ENCODE measurements around the gene CD59.
"Not testable (repeated sequence)": the region's sequence is repeated elsewhere in the genome, so short reads cannot be mapped to it uniquely, and the experiment has no call there.

CD59 gene

GRCh38 chr11:33664827-33665226, 71.4 kb downstream of the CD59 start:
- peaks cover 0 to 6% (median 0%) of the 10 kb centered on the region in 5 experiments for H3K27me3 ChIP-seq (replicated peaks in 2 of 5; ENCODE audit: control insufficient read depth in 4 of 5, insufficient read depth in 5 of 5, low read length in 4 of 5)
- CTCF ChIA-PET = no interaction called here
- no peak overlapping the region for H3K27ac ChIP-seq (ENCODE audit: insufficient read depth in 1 of 2, low read depth in 1 of 2, low read length in 2 of 2, poor library complexity in 1 of 2, severe bottlenecking in 2 of 2)
- POLR2A ChIA-PET = no interaction called here
- no peaks in the 10 kb centered on the region for H3K9me3 ChIP-seq (ENCODE audit: control extremely low read depth in 1 of 5, control insufficient read depth in 4 of 5, insufficient read depth in 2 of 5, low read depth in 1 of 5, low read length in 4 of 5)
- no peaks in the 10 kb centered on the region for H3K36me3 ChIP-seq (ENCODE audit: control insufficient read depth in 4 of 4, insufficient read depth in 4 of 4, low read length in 3 of 4)
- no peak for DNase-seq
- no peak overlapping the region for H3K4me3 ChIP-seq (ENCODE audit: control insufficient read depth in 1 of 7, extremely low read depth in 1 of 7, insufficient read depth in 4 of 7, low read depth in 2 of 7, low read length in 6 of 7)
- 100% methylated on average over 2 of the region's 4 CpGs for WGBS (ENCODE audit: insufficient coverage)
- H3K4me1 ChIP-seq (ENCODE audit: control extremely low read depth in 1 of 4, control insufficient read depth in 4 of 4, insufficient read depth in 4 of 4, low read length in 3 of 4) = no peaks in the 10 kb centered on the region

GRCh38 chr11:33664166-33664565, 72.1 kb downstream of the CD59 start:
- DNase-seq = no peak
- Histone ChIP-seq H3K27me3 (replicated peaks in 2 of 5; ENCODE audit: control insufficient read depth in 4 of 5, insufficient read depth in 5 of 5, low read length in 4 of 5) (peaks cover 0 to 6% (median 0%) of the 10 kb centered on the region in 5 experiments), H3K9me3 (ENCODE audit: control extremely low read depth in 1 of 5, control insufficient read depth in 4 of 5, insufficient read depth in 2 of 5, low read depth in 1 of 5, low read length in 4 of 5) (no peaks in the 10 kb centered on the region), H3K4me3 (ENCODE audit: control insufficient read depth in 1 of 7, extremely low read depth in 1 of 7, insufficient read depth in 4 of 7, low read depth in 2 of 7, low read length in 6 of 7) (no peak overlapping the region), H3K36me3 (ENCODE audit: control insufficient read depth in 4 of 4, insufficient read depth in 4 of 4, low read length in 3 of 4) (no peaks in the 10 kb centered on the region), H3K27ac (ENCODE audit: insufficient read depth in 1 of 2, low read depth in 1 of 2, low read length in 2 of 2, poor library complexity in 1 of 2, severe bottlenecking in 2 of 2) (no peak overlapping the region), H3K4me1 (ENCODE audit: control extremely low read depth in 1 of 4, control insufficient read depth in 4 of 4, insufficient read depth in 4 of 4, low read length in 3 of 4) (no peaks in the 10 kb centered on the region)
- ChIA-PET CTCF (no interaction called here), POLR2A (no interaction called here)
- WGBS (ENCODE audit: insufficient coverage) = 100% methylated on average over 4 of the region's 6 CpGs

GRCh38 chr11:33663121-33663520, 73.1 kb downstream of the CD59 start:
- Histone ChIP-seq H3K36me3 (ENCODE audit: control insufficient read depth in 4 of 4, insufficient read depth in 4 of 4, low read length in 3 of 4) (no peaks in the 10 kb centered on the region), H3K27ac (ENCODE audit: insufficient read depth in 1 of 2, low read depth in 1 of 2, low read length in 2 of 2, poor library complexity in 1 of 2, severe bottlenecking in 2 of 2) (no peak overlapping the region), H3K27me3 (replicated peaks in 2 of 5; ENCODE audit: control insufficient read depth in 4 of 5, insufficient read depth in 5 of 5, low read length in 4 of 5) (peaks cover 0 to 6% (median 0%) of the 10 kb centered on the region in 5 experiments), H3K9me3 (ENCODE audit: control extremely low read depth in 1 of 5, control insufficient read depth in 4 of 5, insufficient read depth in 2 of 5, low read depth in 1 of 5, low read length in 4 of 5) (no peaks in the 10 kb centered on the region), H3K4me3 (ENCODE audit: control insufficient read depth in 1 of 7, extremely low read depth in 1 of 7, insufficient read depth in 4 of 7, low read depth in 2 of 7, low read length in 6 of 7) (no peak overlapping the region), H3K4me1 (ENCODE audit: control extremely low read depth in 1 of 4, control insufficient read depth in 4 of 4, insufficient read depth in 4 of 4, low read length in 3 of 4) (no peaks in the 10 kb centered on the region)
- POLR2A ChIA-PET = no interaction called here
- no peak for DNase-seq
- CTCF ChIA-PET = no interaction called here

- H3K27me3 ChIP-seq (replicated peaks in 2 of 5; ENCODE audit: control insufficient read depth in 4 of 5, insufficient read depth in 5 of 5, low read length in 4 of 5); DNase-seq; H3K4me3 ChIP-seq (ENCODE audit: control insufficient read depth in 1 of 7, extremely low read depth in 1 of 7, insufficient read depth in 4 of 7, low read depth in 2 of 7, low read length in 6 of 7); H3K36me3 ChIP-seq (ENCODE audit: control insufficient read depth in 4 of 4, insufficient read depth in 4 of 4, low read length in 3 of 4); H3K9me3 ChIP-seq (ENCODE audit: control extremely low read depth in 1 of 5, control insufficient read depth in 4 of 5, insufficient read depth in 2 of 5, low read depth in 1 of 5, low read length in 4 of 5); H3K27ac ChIP-seq (ENCODE audit: insufficient read depth in 1 of 2, low read depth in 1 of 2, low read length in 2 of 2, poor library complexity in 1 of 2, severe bottlenecking in 2 of 2); H3K4me1 ChIP-seq (ENCODE audit: control extremely low read depth in 1 of 4, control insufficient read depth in 4 of 4, insufficient read depth in 4 of 4, low read length in 3 of 4); POLR2A ChIA-PET: not testable (repeated sequence)
- CTCF ChIA-PET = interaction anchor here (1.1 kb wide), 1 partner anchor 9 kb away, joined by 3 read pairs; no protein-coding TSS in a partner anchor
- 98% methylated on average over 5 of the region's 7 CpGs for WGBS (ENCODE audit: insufficient coverage)
Observed at GRCh38 chr11:33661526-33661925, 74.7 kb downstream of the CD59 start.

GRCh38 chr11:33660962-33661361, 75.3 kb downstream of the CD59 start:
- no CpG with 5 or more reads among the region's 4 CpGs for WGBS (ENCODE audit: insufficient coverage)
- CTCF ChIA-PET = interaction anchor here (1.1 kb wide), 1 partner anchor 9 kb away, joined by 3 read pairs; no protein-coding TSS in a partner anchor
- POLR2A ChIA-PET = no interaction called here

GRCh38 chr11:33659370-33660139, 76.7 kb downstream of the CD59 start:
- no peak overlapping the region for H3K27ac ChIP-seq (ENCODE audit: insufficient read depth in 1 of 2, low read depth in 1 of 2, low read length in 2 of 2, poor library complexity in 1 of 2, severe bottlenecking in 2 of 2)
- H3K4me3 ChIP-seq (ENCODE audit: control insufficient read depth in 1 of 7, extremely low read depth in 1 of 7, insufficient read depth in 4 of 7, low read depth in 2 of 7, low read length in 6 of 7) = no peak overlapping the region
- H3K4me1 ChIP-seq (ENCODE audit: control extremely low read depth in 1 of 4, control insufficient read depth in 4 of 4, insufficient read depth in 4 of 4, low read length in 3 of 4) = no peaks in the 10 kb centered on the region
- no peaks in the 10 kb centered on the region for H3K36me3 ChIP-seq (ENCODE audit: control insufficient read depth in 4 of 4, insufficient read depth in 4 of 4, low read length in 3 of 4)
- POLR2A ChIA-PET = no interaction called here
- CTCF ChIA-PET = no interaction called here
- 90% methylated on average over 4 of the region's 5 CpGs for WGBS (ENCODE audit: insufficient coverage)
- H3K27me3 ChIP-seq (replicated peaks in 2 of 5; ENCODE audit: control insufficient read depth in 4 of 5, insufficient read depth in 5 of 5, low read length in 4 of 5) = peaks cover 0 to 8% (median 0%) of the 10 kb centered on the region in 5 experiments
- DNase-seq = no peak
- no peaks in the 10 kb centered on the region for H3K9me3 ChIP-seq (ENCODE audit: control extremely low read depth in 1 of 5, control insufficient read depth in 4 of 5, insufficient read depth in 2 of 5, low read depth in 1 of 5, low read length in 4 of 5)

More at GRCh38 chr11:33660962-33661361, 75.3 kb downstream of the CD59 start:
- H3K27ac ChIP-seq (ENCODE audit: insufficient read depth in 1 of 2, low read depth in 1 of 2, low read length in 2 of 2, poor library complexity in 1 of 2, severe bottlenecking in 2 of 2) = no peak overlapping the region
- no peaks in the 10 kb centered on the region for H3K36me3 ChIP-seq (ENCODE audit: control insufficient read depth in 4 of 4, insufficient read depth in 4 of 4, low read length in 3 of 4)
- peaks cover 0 to 6% (median 0%) of the 10 kb centered on the region in 5 experiments for H3K27me3 ChIP-seq (replicated peaks in 2 of 5; ENCODE audit: control insufficient read depth in 4 of 5, insufficient read depth in 5 of 5, low read length in 4 of 5)
- no peaks in the 10 kb centered on the region for H3K9me3 ChIP-seq (ENCODE audit: control extremely low read depth in 1 of 5, control insufficient read depth in 4 of 5, insufficient read depth in 2 of 5, low read depth in 1 of 5, low read length in 4 of 5)
- DNase-seq = no peak
- no peaks in the 10 kb centered on the region for H3K4me1 ChIP-seq (ENCODE audit: control extremely low read depth in 1 of 4, control insufficient read depth in 4 of 4, insufficient read depth in 4 of 4, low read length in 3 of 4)
- H3K4me3 ChIP-seq (ENCODE audit: control insufficient read depth in 1 of 7, extremely low read depth in 1 of 7, insufficient read depth in 4 of 7, low read depth in 2 of 7, low read length in 6 of 7) = no peak overlapping the region

- Histone ChIP-seq H3K27ac (ENCODE audit: insufficient read depth in 1 of 2, low read depth in 1 of 2, low read length in 2 of 2, poor library complexity in 1 of 2, severe bottlenecking in 2 of 2) (no peak overlapping the region), H3K4me3 (ENCODE audit: control insufficient read depth in 1 of 7, extremely low read depth in 1 of 7, insufficient read depth in 4 of 7, low read depth in 2 of 7, low read length in 6 of 7) (no peak overlapping the region), H3K9me3 (ENCODE audit: control extremely low read depth in 1 of 5, control insufficient read depth in 4 of 5, insufficient read depth in 2 of 5, low read depth in 1 of 5, low read length in 4 of 5) (no peaks in the 10 kb centered on the region), H3K27me3 (replicated peaks in 2 of 5; ENCODE audit: control insufficient read depth in 4 of 5, insufficient read depth in 5 of 5, low read length in 4 of 5) (peaks cover 0 to 6% (median 0%) of the 10 kb centered on the region in 5 experiments), H3K36me3 (ENCODE audit: control insufficient read depth in 4 of 4, insufficient read depth in 4 of 4, low read length in 3 of 4) (no peaks in the 10 kb centered on the region), H3K4me1 (ENCODE audit: control extremely low read depth in 1 of 4, control insufficient read depth in 4 of 4, insufficient read depth in 4 of 4, low read length in 3 of 4) (no peaks in the 10 kb centered on the region)
- WGBS (ENCODE audit: insufficient coverage) = 94% methylated on average over 20 of the region's 22 CpGs
- CTCF ChIA-PET = no interaction called here
- no peak for DNase-seq
- POLR2A ChIA-PET = no interaction called here
Observed at GRCh38 chr11:33658195-33658900, 77.9 kb downstream of the CD59 start.
